Mesothelial cell of epicardium (in vitro differentiated cells): ENCODE measurements around the gene LIMS1. TPM values are rescaled to one million over a fixed set of nuclear protein-coding genes. Genes with fewer than 3 reads are reported as not detected.
A peak's percentile ranks its signal among the peaks of the same experiment; 100 is the strongest.
"Not testable (repeated sequence)": the region's sequence is repeated elsewhere in the genome, so short reads cannot be mapped to it uniquely, and the experiment has no call there.

Experiments
- DNase-seq, 2 experiments: peaks; one replicate each; pipeline ENCODE4 v3.0.0; 2021; ENCODE audit warnings: low spot score in 2 of 2; ENCODE audit not compliant: unreplicated experiment in 2 of 2
- H3K27ac Mint-ChIP-seq: 2 replicates; pipeline ENCODE4 v1.8.0; 2021; ENCODE audit warnings: mixed read lengths
- H3K27me3 Mint-ChIP-seq: 2 replicates; pipeline ENCODE4 v1.8.0; 2021; ENCODE audit warnings: low read depth, mixed read lengths
- H3K36me3 Mint-ChIP-seq: 2 replicates; pipeline ENCODE4 v1.8.0; 2021; ENCODE audit warnings: mixed read lengths
- H3K4me1 Mint-ChIP-seq: 2 replicates; pipeline ENCODE4 v1.8.0; 2021; ENCODE audit warnings: mixed read lengths
- H3K4me3 Mint-ChIP-seq: 2 replicates; pipeline ENCODE4 v1.8.0; 2021; ENCODE audit warnings: mild to moderate bottlenecking, moderate library complexity, mixed read lengths
- H3K9me3 Mint-ChIP-seq: 2 replicates; pipeline ENCODE4 v1.8.0; 2021; ENCODE audit warnings: mixed read lengths
- total RNA-seq: library from RNA; stranded (reverse); gene quantifications from 3 replicates; pipeline ENCODE4 v1.2.1, GENCODE V29; 2021
- TF ChIP-seq, protein P1 (sequence below): fragments of 200-600 bp; sonication (generic); IDR thresholded peaks from one replicate; pipeline ENCODE4 v1.5.0; 2021; ENCODE audit warnings: antibody characterized with exemption; ENCODE audit not compliant: unreplicated experiment

The LIMS1 gene
- total RNA-seq, 1 donor from 2014 or later, result 46.6 TPM

DNA sequence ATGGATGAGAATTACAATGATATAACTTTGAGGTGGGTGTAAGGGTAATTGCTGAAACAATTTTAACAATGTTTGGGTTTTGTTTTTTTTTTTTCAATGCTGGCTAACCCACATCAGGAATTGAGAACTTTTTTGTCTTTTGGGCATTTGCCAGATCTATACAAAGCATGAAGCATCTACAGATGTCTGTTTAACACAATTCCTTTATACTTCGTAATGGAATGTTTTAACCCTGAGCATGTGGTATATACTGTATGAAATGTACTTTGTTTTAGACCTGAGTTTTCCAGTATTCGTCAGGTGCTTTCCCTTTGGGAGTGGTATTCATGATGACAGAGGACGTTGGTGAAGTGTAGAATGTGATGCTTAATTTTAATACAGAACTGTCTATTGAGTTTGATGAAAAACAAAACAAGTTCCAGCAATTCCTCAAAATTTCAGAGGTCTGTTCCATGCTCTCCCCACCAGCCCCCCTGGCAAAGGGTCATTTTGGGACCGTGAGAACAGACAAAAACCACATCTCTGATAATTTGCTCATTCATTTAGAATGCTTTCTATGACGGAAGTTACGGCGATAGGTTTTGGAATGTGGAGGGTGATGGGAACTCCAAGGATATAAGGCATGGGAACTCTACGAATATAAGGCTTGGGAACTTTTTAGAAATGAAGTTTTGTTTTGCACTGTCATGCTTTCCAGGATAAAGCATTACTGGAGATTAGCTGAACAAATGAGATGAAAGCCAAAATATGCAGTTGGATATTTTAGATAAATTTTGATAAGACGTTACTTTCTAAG lies 14.1 kb downstream of the LIMS1 start:
- TF ChIP-seq, protein P1, sequence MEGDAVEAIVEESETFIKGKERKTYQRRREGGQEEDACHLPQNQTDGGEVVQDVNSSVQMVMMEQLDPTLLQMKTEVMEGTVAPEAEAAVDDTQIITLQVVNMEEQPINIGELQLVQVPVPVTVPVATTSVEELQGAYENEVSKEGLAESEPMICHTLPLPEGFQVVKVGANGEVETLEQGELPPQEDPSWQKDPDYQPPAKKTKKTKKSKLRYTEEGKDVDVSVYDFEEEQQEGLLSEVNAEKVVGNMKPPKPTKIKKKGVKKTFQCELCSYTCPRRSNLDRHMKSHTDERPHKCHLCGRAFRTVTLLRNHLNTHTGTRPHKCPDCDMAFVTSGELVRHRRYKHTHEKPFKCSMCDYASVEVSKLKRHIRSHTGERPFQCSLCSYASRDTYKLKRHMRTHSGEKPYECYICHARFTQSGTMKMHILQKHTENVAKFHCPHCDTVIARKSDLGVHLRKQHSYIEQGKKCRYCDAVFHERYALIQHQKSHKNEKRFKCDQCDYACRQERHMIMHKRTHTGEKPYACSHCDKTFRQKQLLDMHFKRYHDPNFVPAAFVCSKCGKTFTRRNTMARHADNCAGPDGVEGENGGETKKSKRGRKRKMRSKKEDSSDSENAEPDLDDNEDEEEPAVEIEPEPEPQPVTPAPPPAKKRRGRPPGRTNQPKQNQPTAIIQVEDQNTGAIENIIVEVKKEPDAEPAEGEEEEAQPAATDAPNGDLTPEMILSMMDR, result no peak
- Mint-ChIP-seq H3K27me3 (no peaks in the 10 kb centered on the region), H3K27ac (peak overlapping the region; percentile 52), H3K4me3 (no peak overlapping the region), H3K9me3 (peaks cover 5% of the 10 kb centered on the region), H3K4me1 (peaks cover 18% of the 10 kb centered on the region), H3K36me3 (peaks cover 2% of the 10 kb centered on the region)
- DNase-seq, result no peak

DNA sequence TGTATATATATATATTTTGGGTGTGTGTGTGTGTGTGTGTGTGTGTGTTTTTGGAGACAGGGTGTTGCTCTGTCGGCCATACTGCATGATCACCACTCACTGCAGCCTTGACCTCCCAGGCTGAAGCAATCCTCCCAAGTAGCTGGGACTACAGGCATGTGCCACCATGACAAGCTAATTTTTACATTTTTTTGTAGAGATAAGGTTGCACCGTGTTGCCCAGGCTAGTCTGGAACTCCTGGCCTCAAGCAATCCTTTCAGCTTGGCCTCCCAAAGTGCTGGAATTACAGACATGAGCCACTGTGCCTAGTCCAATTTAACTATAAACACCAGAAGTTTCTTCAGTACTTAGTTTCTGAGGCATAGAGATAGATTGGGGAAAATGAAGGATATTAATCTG lies 18.3 kb downstream of the LIMS1 start:
- no peak for DNase-seq
- H3K36me3 Mint-ChIP-seq, result no peaks in the 10 kb centered on the region
- TF ChIP-seq, protein P1, result no peak
- H3K4me3 Mint-ChIP-seq, result no peak overlapping the region
- no peaks in the 10 kb centered on the region for H3K27me3 Mint-ChIP-seq
- peaks cover 13% of the 10 kb centered on the region for H3K4me1 Mint-ChIP-seq
- H3K27ac Mint-ChIP-seq, result no peak overlapping the region
- peaks cover 8% of the 10 kb centered on the region for H3K9me3 Mint-ChIP-seq

DNA sequence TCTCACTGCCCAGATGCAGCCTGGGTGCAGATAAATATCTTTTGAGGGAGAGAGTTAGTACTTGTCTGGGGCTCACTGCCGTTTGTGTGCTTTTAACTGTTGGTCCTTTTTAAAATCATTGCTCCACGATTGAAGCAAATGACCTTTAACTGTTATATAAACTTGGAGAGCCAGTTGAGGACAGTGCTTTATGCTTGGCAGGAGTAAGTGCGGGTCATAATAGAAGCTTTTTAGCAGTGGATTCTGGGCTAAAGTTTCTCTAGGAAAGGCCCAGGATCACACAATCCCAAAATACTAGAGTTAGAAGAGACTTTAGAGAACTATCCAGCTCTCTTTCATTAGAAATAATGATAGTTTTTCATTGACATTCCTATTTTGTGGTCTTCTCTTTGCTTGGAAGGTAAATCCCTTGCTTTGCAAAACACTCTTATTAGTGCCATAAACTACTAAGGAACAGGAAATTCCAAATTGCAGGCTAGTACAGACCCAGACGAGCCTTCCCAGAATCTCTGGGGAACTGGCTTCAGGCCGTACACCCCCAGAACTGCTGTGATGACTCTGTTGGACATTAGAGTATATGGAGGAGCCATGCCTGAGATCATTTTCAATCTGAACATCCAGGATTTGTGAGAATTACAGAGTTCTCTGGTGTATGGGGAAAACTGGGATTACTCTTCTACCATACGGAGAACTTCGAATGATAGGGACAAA lies 19.1 kb downstream of the LIMS1 start:
- peaks cover 8% of the 10 kb centered on the region for H3K9me3 Mint-ChIP-seq

DNA sequence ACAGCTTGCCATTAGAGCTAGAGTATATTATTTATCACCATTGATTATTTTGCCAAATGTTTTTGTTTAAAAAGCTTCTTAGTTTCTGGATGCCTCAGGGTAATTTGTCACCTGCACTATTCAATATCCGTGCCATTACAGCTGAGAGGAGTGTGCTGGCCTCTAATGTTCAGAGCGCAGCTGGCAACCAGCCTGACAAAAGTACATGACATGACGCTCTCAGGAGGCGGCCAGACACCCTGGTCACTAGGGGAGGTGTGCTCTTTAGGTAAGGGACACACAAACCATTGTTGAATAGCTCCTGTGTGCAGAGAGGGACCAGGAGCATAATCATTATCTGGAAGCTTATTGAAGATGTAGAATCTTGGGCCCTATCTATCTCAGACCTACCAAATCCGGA lies 20.3 kb downstream of the LIMS1 start:
- no peak overlapping the region for H3K4me3 Mint-ChIP-seq
- H3K4me1 Mint-ChIP-seq, result no peaks in the 10 kb centered on the region
- no peaks in the 10 kb centered on the region for H3K36me3 Mint-ChIP-seq
- TF ChIP-seq, protein P1, result no peak
- no peaks in the 10 kb centered on the region for H3K27me3 Mint-ChIP-seq
- H3K27ac Mint-ChIP-seq, result no peak overlapping the region
- H3K9me3 Mint-ChIP-seq, result peaks cover 8% of the 10 kb centered on the region
- no peak for DNase-seq

More for the DNA sequence above, 19.1 kb downstream of the LIMS1 start:
- Mint-ChIP-seq H3K36me3 (no peaks in the 10 kb centered on the region), H3K4me1 (peaks cover 6% of the 10 kb centered on the region), H3K27ac (peak overlapping the region; percentile 38), H3K4me3 (no peak overlapping the region), H3K27me3 (no peaks in the 10 kb centered on the region)
- no peak for DNase-seq
- TF ChIP-seq, protein P1, result no peak

DNA sequence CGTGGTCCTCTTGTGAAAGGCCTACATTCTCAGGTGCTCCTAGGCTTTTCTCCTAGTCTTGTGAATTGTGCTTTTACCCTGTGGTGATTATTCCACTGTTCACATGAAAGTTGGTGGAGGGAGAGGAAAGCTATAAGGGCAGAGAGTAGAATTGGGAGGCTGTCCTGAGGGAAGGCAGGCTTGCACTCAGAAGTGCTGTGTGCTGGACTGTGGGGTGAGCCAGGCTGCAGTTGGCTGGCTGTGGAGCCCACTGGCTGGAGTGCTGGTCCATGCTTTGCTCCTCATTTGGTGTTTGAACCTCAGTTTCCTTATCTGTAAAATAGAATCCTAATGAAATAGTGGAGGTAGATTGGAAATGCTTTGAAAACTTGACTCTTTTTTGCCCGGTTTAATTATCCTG lies 21.3 kb downstream of the LIMS1 start:
- TF ChIP-seq, protein P1, result no peak
- peaks cover 3% of the 10 kb centered on the region for H3K4me1 Mint-ChIP-seq
- no peaks in the 10 kb centered on the region for H3K36me3 Mint-ChIP-seq
- DNase-seq, result no peak
- no peak overlapping the region for H3K4me3 Mint-ChIP-seq
- H3K9me3 Mint-ChIP-seq, result peaks cover 8% of the 10 kb centered on the region
- no peaks in the 10 kb centered on the region for H3K27me3 Mint-ChIP-seq
- no peak overlapping the region for H3K27ac Mint-ChIP-seq

DNA sequence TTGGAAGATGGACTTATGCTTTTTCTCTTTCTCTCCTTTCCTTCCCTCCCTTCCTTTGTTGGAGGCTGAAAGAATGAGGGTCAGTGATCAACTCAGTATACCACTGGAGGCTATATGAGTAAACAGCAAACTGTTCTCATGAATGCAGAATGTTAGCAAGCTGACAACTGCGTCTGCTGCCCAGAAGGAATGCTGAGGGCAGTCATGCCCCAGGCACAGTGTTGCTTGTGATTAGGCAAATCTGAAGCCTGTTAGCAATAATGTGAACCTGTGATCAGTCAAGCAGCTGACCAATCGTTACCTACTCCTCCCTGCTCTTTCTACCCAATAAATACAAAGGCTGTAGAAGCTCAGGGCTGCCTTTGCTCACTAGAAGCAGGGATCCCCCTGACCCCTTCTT lies 22.3 kb downstream of the LIMS1 start:
- not testable (repeated sequence) for H3K27ac Mint-ChIP-seq, H3K9me3 Mint-ChIP-seq, H3K36me3 Mint-ChIP-seq, H3K4me3 Mint-ChIP-seq, DNase-seq, H3K27me3 Mint-ChIP-seq, H3K4me1 Mint-ChIP-seq
